ENCODE data around the gene IFI16.

DNA sequence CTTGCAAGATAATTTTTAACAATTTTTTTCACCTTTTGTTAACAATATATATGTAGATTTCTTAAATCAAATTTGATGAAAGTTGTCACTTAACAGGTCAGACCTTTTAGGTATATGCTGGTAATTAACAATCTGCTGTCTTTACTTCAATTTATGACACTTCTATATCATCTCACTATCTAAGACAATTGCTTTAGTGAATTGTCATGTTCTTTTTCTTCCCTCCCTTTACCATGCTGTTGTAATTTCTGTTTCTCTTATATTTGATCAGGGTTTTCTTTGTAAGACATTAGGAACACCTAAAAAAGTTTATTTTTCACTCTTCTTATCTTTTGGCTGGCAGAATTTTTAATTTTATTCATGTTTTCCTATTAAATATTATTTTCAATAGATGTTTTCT is 2.0 kb downstream of the IFI16 start:
- TF ChIP-seq EP300 (IDR thresholded peaks at IDR 0.05) (no peak), CTCF (IDR thresholded peaks at IDR 0.05) (no peak)

Measured in upper lobe of left lung (tissue), 4 donors.